ENCODE results near the gene ARL10. TPM values are rescaled to one million over a fixed set of nuclear protein-coding genes. Genes with fewer than 3 reads are reported as not detected.

ARL10 gene
- total RNA-seq, 1 experiment from 2014 or later, result 9.6 TPM

- Histone ChIP-seq H3K27me3 (ENCODE audit: insufficient read depth, low read length) (no peaks in the 10 kb centered on the region; the same call in 1 of the 2 replicates), H2BK12ac (ENCODE audit: insufficient read length, low read depth, low read length) (no peak overlapping the region), H4K8ac (replicated peaks; ENCODE audit: insufficient read length, low read depth, low read length) (no peak overlapping the region), H4K91ac (ENCODE audit: insufficient read length, low read depth, low read length) (no peak overlapping the region), H3K56ac (ENCODE audit: insufficient read length, low read depth, low read length) (no peak overlapping the region), H2AK5ac (ENCODE audit: insufficient read length, low read length) (no peak overlapping the region), H3K9me3 (ENCODE audit: control insufficient read depth, low read depth, low read length) (no peaks in the 10 kb centered on the region), H3K4me2 (ENCODE audit: insufficient read depth, insufficient read length, low read length) (no peak overlapping the region), H3K23ac (ENCODE audit: insufficient read length, low read depth, low read length) (no peak overlapping the region), H3K18ac (ENCODE audit: insufficient read length, low read depth, low read length) (no peak overlapping the region), H3K14ac (ENCODE audit: insufficient read depth, low read length) (no peak overlapping the region), H3K23me2 (ENCODE audit: insufficient read length, low read depth, low read length, poor library complexity, severe bottlenecking) (no peaks in the 10 kb centered on the region), H2AFZ (ENCODE audit: low read length) (no peak overlapping the region), H2BK120ac (ENCODE audit: low read depth, low read length, poor library complexity, severe bottlenecking) (no peak overlapping the region), H3K79me1 (ENCODE audit: insufficient read depth, low read depth, low read length, poor library complexity, severe bottlenecking) (no peaks in the 10 kb centered on the region), H2BK15ac (ENCODE audit: low read depth, low read length) (no peak overlapping the region), H3K4me1 (ENCODE audit: insufficient read depth, low read length) (no peaks in the 10 kb centered on the region), H4K5ac (ENCODE audit: insufficient read length, low read depth, low read length) (no peak overlapping the region), H2BK5ac (ENCODE audit: insufficient read length, low read length) (no peak overlapping the region), H3K9ac (ENCODE audit: extremely low read depth, insufficient read length, low read length) (no peak overlapping the region), H2BK20ac (ENCODE audit: low read depth, low read length, poor library complexity, severe bottlenecking) (no peak overlapping the region), H4K20me1 (ENCODE audit: control insufficient read depth, insufficient read depth, insufficient read length) (no peaks in the 10 kb centered on the region), H3K4ac (ENCODE audit: low read depth, low read length) (no peak overlapping the region), H3K27ac (ENCODE audit: insufficient read length, low read depth, low read length) (no peak overlapping the region), H3T11ph (ENCODE audit: low read length) (no peak overlapping the region), H3K79me2 (ENCODE audit: insufficient read depth, low read length) (no peaks in the 10 kb centered on the region)
- no peak for DNase-seq
- no peak for TF ChIP-seq CTCF (conservative IDR thresholded peaks at IDR 0.05)
- Mint-ChIP-seq H3K9me3 (no peaks in the 10 kb centered on the region), H3K4me3 (no peak overlapping the region), H3K27ac (no peak overlapping the region; a peak in 2 of 7 replicates), H3K36me3 (ENCODE audit: insufficient read depth in 1 of 3, low read depth in 3 of 3) (peaks cover 10 to 36% (median 13%) of the 10 kb centered on the region in 3 experiments; a peak in 6 of 7 replicates), H3K27me3 (ENCODE audit: low read depth) (no peaks in the 10 kb centered on the region), H3K4me1 (peaks cover 3 to 5% of the 10 kb centered on the region in 2 experiments; a peak in 3 of 4 replicates)
- no CpG with 5 or more reads among the region's 2 CpGs for WGBS (ENCODE audit: extremely low coverage, insufficient read length, low lambda C conversion rate)
These were observed 23.7 kb upstream of the ARL10 start for GRCh38 chr5:176341325-176342157.

Data from H9 (cell line).